ENCODE results near the gene SPHKAP.
"Not testable (repeated sequence)": the region's sequence is repeated elsewhere in the genome, so short reads cannot be mapped to it uniquely, and the experiment has no call there.

Gene SPHKAP

GRCh38 chr2:227936249-227936648, 245.2 kb downstream of the SPHKAP start:
- not testable (repeated sequence) for H3K9ac ChIP-seq (ENCODE audit: low read depth, low read length); H3K36me3 ChIP-seq (ENCODE audit: insufficient read depth, low read length); H3K9me3 ChIP-seq (ENCODE audit: control insufficient read depth, insufficient read depth, low read length)
- H3K4me1 ChIP-seq (ENCODE audit: insufficient read depth, low read length) = peaks cover 10% of the 10 kb centered on the region; the same call in 1 of the 2 replicates

- no peaks in the 10 kb centered on the region for H3K36me3 ChIP-seq (ENCODE audit: insufficient read depth, low read length)
- no peaks in the 10 kb centered on the region for H3K9me3 ChIP-seq (ENCODE audit: control insufficient read depth, insufficient read depth, low read length)
- H3K9ac ChIP-seq (ENCODE audit: low read depth, low read length) = no peak overlapping the region
- H3K4me1 ChIP-seq (ENCODE audit: insufficient read depth, low read length) = peaks cover 7% of the 10 kb centered on the region; the same call in 1 of the 2 replicates
Observed at GRCh38 chr2:227933884-227934283, 247.6 kb downstream of the SPHKAP start.

- peaks cover 7% of the 10 kb centered on the region; the same call in 1 of the 2 replicates for H3K4me1 ChIP-seq (ENCODE audit: insufficient read depth, low read length)
- H3K9me3 ChIP-seq (ENCODE audit: control insufficient read depth, insufficient read depth, low read length) = no peaks in the 10 kb centered on the region
- no peak overlapping the region for H3K9ac ChIP-seq (ENCODE audit: low read depth, low read length)
- H3K36me3 ChIP-seq (ENCODE audit: insufficient read depth, low read length) = no peaks in the 10 kb centered on the region
Observed at GRCh38 chr2:227932403-227932802, 249.1 kb downstream of the SPHKAP start.

GRCh38 chr2:227932001-227932400, 249.5 kb downstream of the SPHKAP start:
- peaks cover 7% of the 10 kb centered on the region; the same call in 1 of the 2 replicates for H3K4me1 ChIP-seq (ENCODE audit: insufficient read depth, low read length)
- no peaks in the 10 kb centered on the region for H3K9me3 ChIP-seq (ENCODE audit: control insufficient read depth, insufficient read depth, low read length)
- no peaks in the 10 kb centered on the region for H3K36me3 ChIP-seq (ENCODE audit: insufficient read depth, low read length)
- H3K9ac ChIP-seq (ENCODE audit: low read depth, low read length) = no peak overlapping the region
